Left forelimb (tissue), 1 donor: Measurements from ENCODE around the gene FCHO2.
A peak's percentile ranks its signal among the peaks of the same experiment; 100 is the strongest.
"Not testable (repeated sequence)": the region's sequence is repeated elsewhere in the genome, so short reads cannot be mapped to it uniquely, and the experiment has no call there.

Experiments
- DNase-seq: peaks from one replicate; pipeline ENCODE4 v3.0.0-alpha.2; 2018; ENCODE audit warnings: low spot score

Gene FCHO2

DNA sequence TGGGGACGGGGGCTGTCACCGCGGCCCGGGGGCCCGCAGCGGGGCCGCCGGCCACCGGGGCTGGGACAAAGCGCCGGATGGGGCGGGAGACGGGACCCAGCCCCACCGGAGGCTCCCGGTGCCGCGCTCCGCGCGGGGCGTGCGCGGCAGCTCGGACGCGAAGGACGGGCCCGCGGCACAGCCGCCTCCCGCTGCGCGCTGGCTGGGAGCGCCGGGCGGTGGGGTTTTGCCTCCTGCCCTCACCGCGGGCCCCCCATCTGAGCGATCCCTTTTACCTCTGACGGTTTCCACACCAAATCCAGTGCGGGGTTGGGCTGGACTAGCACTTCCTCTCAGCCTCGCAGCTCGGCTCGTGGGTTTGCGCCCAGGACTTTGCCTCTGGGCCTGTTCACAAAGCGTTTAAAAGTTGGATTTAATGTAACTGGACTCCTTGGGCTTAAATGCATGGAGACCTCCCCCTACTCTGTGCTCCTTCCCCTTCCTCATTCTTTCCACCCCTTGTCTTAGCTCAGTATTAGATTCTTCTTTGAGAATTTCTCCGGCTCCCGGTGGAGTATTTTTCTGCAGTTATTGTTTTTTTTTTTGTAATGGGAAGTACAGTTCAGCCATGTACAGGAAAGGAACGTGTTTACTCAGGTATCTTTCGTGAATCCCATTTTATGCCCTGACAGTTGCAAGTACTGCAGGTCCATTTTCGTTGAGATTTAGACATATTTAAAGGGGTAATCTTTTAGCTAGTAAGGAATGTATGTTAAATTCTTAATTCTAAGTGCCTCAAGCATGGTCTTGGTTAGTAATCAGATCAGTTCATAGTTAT, 691 bp downstream of the FCHO2 start:
- DNase-seq, result peak; percentile 78

DNA sequence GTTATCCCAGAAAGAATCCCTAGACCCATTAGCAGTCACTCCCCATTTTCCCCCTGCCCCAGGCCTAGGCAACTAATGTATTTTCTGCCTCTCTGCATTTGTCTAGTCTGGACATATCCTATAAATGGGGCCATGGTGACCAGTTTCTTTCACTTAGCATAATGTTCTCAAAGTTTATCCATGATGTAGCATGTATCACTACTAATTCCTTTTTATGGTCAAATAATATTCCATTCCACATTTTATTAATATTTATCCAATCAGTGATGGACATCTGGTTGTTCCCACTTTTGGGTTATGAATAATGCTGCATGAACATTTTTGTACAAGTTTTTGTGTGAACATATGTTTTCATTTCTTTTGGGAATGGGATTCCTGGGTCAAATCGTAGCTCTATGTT, 1.5 kb downstream of the FCHO2 start:
- no peak for DNase-seq

DNA sequence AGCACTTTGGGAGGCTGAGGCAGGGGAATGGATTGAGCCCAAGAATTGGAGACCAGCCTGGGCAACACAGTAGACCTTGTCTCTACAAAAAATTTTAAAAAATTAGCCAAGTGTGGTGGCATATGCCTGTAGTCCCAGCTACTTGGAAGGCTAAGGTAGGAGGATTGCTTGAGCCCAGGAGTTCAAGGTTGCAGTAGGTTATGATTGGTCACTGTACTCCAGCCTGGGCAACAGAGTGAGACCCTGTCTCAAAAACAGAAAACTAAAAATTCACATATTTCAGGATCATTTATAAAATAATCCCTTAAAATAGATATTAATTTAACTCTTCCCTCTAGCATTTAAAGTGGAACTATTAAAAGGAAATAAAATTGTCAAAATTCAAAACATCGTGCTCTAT, 3.4 kb downstream of the FCHO2 start:
- DNase-seq, result no peak

DNA sequence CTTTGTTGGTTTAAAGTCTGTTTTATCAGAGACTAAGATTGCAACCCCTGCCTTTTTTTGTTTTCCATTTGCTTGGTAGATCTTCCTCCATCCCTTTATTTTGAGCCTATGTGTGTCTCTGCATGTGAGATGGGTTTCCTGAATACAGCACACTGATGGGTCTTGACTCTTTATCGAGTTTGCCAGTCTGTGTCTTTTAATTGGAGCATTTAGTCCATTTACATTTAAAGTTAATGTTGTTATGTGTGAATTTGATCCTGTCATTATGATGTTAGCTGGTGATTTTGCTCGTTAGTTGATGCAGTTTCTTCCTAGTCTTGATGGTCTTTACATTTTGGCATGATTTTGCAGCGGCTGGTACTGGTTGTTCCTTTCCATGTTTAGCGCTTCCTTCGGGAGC, 18.6 kb downstream of the FCHO2 start:
- not testable (repeated sequence) for DNase-seq

DNA sequence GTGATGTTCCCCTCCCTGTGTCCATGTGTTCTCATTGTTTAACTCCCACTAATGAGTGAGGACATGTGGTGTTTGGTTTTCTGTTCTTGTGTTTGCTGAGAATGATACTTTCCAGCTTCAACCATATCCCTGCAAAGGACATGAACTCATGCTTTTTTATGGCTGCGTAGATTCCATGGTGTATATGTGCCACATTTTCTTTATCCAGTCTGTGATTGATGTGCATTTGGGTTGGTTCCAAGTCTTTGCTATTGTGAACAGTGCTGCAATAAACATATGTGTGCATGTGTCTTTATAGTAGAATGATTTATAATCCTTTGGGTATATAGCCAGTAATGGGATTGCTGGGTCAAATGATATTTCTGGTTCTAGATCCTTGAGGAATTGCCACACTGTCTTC, 21.0 kb downstream of the FCHO2 start:
- not testable (repeated sequence) for DNase-seq

DNA sequence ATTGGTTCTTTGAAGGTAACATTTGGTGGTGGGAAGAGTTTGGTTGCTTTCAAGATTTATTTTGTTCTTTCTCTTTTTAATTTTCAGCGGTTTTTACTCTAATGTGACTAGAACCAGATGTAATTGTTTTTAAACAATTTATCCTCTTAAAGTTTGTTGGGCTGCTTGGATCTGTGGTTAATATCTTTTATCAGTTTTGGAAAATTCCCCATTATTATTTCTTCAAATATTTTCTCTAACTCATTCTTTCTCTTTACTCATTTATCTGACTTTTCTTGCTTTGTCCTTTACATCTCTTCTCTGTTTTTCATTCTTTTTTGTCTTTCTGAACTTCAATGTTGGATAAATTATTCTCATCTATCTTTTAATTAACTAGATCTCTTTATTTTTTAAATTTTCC, 29.9 kb downstream of the FCHO2 start:
- DNase-seq, result no peak

DNA sequence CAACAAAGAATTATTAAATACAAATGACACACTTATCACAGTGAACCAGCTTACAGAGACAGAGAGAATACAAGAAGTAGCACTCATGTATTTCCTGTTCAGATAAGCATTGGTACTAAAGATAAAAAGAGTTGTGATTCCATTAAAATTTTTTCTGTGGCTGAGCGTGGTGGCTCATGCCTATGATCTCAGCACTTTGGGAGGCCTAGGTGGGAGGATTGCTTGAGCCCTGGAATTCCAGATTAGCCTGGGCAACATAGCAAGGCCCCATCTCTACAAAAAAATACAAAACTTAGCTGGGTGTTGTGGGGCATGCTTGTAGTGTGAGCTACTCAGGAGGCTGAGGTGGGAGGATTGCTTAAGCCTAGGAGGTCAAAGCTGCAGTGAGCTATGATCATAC, 32.9 kb downstream of the FCHO2 start:
- DNase-seq, result no peak

DNA sequence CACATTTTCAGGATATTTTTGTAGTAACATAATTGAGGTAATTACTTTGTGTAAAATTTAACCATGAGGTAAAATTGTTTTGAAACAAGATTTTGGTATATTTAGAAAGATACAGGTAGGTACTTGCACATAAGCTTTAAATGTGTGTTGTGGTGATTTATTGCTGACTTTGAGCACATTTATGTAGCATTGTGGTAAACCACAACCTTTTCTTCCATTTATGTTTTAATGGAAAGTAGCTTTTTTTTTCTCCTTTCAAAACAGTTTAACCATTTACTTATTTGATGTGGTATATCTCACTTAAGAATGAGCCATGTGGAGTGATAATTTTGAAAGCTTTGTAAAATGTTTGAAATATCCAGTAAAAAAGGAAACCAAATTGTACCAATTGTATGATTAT, 35.6 kb downstream of the FCHO2 start:
- DNase-seq, result no peak

DNA sequence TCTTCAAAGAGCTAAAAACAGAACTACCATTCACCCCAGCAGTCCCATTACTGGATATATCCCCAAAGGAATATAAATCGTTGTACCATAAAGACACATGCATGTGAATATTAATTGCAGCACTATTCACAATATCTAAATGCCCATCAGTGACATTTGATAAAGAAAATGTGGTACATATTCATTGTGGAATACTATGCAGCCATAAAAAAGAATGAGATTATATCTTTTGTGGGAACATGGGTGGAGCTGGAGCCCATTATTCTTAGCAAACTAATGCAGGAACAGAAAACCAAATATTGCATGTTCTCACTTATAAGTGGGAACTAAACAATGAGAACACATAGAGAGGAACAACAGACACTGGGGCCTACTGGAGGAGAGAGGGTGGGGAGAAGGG, 38.7 kb downstream of the FCHO2 start:
- no peak for DNase-seq

DNA sequence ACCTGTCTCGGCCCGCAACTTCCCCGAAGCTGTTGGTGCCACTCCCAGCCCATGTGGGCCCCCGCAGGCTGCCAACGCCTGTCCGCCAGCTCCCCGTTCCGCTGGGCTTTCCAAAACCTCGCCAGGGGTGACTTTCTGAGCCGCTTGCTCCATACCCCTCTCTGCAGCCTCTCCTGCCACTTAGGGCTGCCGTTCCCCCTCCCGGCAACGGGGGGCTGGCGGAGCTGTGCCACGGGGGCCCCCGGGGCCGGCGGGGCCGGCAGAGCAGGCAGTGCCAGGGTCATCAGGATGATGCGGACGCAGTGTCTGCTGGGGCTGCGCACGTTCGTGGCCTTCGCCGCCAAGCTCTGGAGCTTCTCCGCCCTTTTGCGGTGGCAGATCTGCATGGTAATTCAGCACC, 40.8 kb downstream of the FCHO2 start:
- DNase-seq, result no peak

DNA sequence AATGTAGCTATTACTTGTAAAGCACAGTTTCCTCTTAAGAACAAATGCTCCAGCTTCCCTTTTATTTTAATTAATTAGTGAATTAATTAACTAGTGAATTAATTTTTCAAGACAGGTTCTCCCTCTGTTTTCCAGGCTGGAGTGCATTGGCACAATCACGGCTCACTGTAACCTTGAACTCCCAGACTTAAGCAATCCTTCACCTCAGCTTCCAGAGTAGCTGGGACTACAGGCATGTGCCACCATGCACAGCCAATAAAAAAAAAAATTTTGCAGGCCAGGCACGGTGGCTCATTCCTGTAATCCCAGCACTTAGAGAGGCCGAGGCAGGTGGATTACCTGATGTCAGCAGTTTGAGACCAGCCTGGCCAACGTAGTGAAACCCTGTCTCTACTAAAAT, 44.1 kb downstream of the FCHO2 start:
- no peak for DNase-seq

DNA sequence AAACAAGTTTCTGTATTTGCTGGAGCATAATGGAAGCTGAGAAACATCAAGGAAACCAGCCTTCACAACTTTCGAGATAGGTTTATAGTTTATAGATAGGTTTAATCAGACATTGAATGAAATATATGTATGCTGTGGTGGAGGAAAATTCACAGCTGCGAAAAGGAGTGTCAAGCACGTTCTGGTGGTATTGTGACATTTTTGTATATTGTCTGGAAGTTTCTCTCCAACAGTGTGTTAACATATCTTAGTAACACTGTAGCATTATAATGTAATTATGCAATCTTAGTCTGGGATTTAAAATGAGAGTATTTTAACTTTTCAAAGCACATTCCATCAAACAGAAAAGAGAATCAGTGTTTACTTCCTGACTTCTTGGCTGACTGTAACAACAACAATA, 50.0 kb downstream of the FCHO2 start:
- no peak for DNase-seq

DNA sequence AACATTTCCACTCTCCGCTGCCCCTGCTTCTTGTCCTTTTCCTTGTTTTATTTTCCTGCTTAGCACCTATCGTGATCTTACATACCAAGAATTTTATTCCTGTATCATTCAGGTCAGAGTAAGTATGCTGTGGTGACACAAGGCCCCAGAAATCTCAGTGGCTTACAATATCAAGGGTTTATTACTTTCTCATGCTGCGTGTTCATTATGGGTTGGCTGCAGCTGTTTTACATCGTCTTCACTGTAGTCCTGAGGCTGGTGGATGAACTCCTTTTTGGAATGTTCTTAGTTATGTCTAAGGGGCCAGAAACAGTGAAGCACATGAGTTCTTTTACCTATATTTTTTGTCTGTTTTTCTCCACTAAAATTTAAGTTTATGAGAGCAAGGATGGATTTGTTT, 51.2 kb downstream of the FCHO2 start:
- DNase-seq, result no peak

DNA sequence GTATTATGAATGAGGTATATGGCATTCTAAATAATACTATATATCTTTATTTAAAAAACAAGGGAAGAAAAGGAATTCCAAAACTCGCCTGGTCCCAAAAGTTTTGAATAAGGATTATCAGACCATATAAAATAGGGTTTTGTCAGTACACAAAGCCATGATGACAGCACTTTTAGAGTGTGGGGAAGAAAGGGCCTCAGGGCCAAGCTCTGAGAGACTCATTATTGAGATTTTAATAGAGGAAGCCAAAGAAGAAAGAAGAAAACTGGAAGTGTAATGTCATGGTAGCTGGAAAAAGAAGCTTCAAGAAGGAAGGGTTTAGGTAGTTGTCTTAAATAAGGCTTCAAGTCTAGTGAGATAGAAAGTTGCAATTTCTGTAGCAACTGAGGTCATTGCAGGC, 53.0 kb downstream of the FCHO2 start:
- no peak for DNase-seq

DNA sequence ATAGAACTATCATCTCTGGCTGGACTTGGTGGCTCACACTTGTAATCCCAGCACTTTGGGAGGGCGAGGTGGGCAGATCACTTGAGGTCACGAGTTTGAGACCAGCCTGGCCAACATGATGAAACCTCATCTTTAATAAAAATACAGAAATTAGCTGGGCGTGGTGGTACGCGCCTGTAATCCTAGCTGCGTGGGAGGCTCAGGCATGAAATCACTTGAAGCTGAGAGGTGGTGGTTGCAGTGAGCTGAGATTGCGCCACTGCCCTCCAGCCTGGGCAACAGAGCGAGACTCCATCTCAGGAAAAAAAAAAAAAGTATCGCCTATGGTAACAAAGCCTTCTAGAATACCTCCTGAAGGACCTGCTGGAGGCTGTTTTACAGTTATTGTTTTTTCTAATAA, 55.8 kb downstream of the FCHO2 start:
- not testable (repeated sequence) for DNase-seq

DNA sequence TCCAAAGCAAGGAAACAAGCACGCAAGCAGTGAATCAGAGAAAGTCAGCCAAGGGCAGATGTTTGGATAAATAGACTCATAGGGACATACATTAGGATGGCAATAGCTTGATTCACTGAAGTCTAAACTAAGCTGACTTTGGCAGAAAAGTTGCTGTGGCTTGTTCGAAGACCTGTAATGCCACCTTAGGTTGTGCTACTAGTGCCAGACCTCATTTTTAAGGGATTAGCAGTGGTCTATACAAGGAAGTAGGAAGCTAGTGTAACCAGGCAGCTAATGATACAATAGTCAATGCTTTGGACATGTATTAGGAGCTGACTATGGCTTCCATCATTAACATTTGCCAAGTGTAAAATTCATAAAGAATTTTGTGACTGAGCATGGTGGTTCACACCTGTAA, 63.1 kb downstream of the FCHO2 start:
- DNase-seq, result no peak

DNA sequence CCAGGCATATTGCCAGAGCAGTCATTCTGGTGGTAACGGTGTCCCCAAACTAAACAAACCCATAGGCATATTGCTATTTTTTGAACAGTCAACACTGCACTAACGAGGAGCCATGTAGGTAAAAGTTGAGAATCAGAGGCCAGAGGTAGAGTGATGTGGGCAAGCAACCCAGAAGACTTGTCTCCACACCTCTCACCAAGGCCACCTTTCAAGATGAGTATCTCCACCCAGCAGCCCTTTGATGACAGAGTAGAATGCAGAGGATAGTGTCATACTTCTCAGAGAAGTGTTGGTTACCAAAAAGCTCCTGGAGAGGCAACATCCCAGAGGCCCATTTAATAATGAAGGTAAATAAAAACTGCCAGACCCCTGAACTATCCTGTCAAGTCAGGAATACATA, 63.9 kb downstream of the FCHO2 start:
- no peak for DNase-seq

DNA sequence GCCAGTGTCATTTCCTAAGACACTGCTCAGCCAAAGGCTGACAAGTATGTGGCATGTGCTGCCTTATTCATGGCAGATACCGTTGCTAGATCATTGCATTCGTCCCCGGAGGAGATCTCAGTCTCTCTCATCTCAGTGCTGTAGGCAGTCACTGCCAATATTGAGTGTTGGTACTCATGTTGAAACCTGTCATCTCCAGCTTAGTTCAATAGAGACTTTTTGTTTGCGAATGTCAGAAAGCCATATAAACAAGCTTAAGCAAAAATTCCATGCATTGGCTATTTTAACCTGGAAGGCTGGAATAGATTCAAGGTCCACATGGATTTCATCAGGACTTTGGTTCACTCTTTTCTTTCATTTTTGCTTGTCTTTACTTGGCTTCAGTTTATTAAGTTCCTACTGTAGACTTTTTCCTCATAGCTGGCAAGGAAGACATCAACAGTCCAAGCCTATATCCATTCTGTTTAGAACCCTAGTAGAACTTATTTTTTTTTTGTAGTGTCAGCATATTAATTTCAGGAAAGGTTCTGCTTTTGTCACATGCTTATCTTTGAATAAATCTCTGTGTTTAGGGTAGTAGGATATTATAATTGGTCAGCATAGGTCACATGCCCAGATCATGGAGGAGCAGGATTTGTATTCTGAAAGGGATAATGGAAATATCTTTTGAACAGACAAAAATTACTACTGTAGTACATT, 66.8 kb downstream of the FCHO2 start:
- DNase-seq, result no peak

DNA sequence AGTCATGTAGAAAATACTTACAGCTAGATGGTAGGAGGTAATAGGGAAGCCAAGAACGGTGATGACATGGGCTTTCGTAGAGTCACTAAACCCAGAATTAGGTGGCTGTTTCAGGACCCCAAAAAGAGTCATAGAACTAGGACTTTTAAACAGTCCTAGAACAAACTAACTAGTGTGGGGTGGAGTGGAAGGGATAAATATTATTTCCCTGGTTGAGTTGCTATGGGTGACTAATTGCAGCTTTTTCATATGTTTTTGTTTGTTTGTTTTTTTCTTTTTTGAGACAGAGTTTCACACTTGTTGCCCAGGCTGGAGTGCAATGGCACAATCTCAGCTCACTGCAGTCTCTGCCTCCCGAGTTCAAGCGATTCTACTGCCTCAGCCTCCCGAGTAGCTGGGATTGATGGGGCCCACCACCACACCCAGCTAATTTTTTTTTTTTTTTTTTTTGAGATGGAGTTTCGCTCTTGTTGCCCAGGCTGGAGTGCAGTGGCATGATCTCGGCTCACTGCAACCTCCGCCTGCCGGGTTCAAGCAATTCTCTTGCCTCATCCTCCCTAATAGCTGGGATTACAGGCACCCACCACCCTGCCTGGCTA, 69.2 kb downstream of the FCHO2 start:
- DNase-seq, result not testable (repeated sequence)

DNA sequence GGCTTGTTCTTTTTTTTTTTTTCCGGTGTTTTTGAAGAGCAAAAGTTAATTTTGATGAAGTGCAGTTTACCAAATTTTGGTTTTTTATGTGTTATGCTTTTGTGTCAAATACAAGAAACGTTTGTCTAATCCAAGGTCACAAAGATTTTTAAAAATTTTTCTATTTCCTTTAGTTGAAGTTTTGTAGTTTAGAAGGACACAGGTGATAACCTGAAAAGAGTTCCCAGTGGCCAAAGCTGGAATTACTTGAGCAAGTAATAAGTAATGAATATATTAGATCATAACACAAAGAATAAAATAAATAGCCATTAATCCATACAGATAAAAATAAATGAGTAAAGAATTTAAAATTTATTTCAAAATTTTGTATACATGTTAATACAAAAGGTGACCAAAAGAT, 71.5 kb downstream of the FCHO2 start:
- DNase-seq, result no peak

DNA sequence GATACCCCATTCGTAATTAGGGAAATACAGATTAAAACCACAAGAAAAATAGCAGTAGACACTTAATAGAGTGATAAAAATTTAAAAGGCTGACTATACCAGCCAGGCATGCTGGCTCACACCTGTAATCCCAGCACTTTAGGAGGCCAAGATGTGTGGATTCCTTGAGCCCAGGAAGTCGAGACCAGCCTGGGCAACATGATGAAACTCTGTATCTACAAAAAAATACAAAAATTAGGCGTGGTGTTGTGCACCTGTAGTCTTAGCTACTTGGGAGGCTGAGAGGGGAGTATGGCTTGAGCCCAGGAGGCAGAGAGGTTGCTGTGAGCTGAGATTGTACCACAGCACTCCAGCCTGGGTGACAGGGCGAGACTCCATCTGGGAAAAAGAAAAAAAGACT, 72.0 kb downstream of the FCHO2 start:
- DNase-seq, result no peak

DNA sequence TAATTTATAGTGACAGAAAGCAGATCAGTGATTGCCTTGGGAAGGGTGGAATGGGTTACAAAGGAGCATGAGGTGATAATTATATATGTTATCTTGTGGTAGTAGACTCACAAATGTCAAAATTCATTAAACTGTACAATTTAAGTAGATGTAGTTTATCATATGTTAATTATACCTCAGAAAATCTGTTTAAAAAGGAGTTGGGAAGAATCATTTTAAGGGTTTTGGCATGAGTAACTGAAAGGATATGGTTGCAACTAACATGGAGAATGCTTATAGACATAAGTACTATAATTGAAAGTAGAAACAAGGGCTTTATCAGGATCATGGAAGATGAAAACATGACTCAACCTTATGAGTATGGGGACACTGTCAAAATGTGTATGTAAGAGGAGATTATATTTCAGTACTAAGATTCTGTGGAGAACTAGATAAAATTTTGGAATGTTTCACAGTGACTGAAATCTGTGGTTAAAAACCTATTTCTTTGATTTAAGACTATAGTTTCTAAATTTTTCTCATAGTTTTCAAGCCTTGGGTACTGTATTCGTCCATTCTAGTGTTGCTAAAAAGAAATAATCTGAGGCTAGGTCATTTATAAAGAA, 73.3 kb downstream of the FCHO2 start:
- DNase-seq, result no peak

DNA sequence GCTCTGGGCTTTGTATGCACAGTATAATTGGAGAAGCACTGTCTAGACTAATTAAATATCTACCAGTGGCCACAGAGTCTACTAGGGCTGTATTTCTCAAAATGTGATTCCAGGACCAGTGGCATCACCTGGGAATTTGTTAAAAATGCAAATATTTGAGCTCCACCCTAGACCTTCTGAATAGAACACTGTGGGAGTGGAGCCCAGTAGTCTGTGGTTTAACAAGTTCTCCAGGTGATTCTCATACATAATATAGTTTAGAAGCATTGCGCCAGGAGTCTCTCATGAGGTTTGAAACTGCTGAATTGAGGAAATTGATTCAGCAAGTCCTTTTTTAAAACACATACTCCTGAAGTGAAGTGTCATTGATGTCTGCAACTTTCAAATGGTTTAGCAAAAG, 74.7 kb downstream of the FCHO2 start:
- no peak for DNase-seq
